Fibroblast of skin of abdomen (primary cell): ENCODE measurements around the gene CAMK2D.

Source experiments
- DNase-seq: peaks from one replicate; pipeline ENCODE4 v3.0.0-alpha.2; 2013

CAMK2D gene

DNA sequence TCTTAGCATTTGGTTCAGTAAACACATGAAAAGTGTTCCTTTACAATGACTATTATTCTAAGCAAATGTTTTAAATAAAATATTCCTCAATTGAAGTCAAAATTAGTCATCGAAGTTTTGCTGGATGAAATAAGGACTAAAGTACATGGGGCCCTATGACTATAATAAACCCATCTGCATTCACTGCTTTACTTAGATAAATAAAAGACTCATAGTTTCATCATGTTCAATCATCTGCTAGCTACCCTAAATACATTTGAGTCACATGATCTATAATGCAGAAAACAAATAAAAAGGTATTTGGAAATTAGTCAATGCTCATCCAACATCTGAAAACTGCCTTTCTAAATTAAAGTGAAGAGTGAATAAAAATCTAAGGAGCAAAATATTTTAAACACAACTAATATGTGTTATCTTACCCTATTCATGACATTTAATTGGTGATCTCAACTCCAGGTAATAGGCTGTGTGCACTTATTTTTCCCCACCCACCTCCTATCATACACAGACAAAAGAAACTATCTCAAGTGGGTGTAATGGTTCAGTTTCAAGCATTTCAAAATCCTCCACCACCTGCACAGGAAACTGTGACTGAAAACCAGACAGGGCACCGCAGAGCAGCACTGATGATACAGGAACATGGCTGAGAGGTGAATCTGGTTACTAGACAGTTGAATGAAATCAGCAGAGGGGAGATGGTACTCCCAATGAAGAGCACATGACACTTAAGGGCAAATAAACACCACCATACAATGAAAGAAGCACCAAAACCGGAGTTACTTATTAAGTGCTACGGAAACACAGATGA is 78.6 kb downstream of the CAMK2D start:
- peak; percentile 67 for DNase-seq

DNA sequence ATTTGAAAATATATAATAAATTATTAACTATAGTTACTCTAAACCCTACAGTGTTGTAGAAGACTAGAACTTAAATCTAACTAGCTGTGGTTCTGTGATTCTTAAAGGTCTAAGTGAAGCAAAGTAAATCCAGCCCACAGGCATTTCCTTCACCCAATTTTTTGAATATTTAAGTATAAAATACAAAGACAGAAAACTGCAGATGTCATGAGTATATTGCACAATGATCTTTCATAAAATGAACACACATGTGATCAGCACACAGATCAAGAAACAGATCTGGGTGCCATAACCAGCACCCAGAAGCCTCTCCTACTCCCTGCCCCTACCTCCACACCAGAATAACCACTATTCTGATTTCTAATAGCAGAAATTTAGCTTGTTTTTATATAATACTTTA is 82.9 kb downstream of the CAMK2D start:
- DNase-seq = peak; percentile 74

GRCh38 chr4:113677325-113677724 is 84.2 kb downstream of the CAMK2D start:
- DNase-seq = no peak

GRCh38 chr4:113675731-113676697 is 85.5 kb downstream of the CAMK2D start:
- peak; percentile 31 for DNase-seq

DNA sequence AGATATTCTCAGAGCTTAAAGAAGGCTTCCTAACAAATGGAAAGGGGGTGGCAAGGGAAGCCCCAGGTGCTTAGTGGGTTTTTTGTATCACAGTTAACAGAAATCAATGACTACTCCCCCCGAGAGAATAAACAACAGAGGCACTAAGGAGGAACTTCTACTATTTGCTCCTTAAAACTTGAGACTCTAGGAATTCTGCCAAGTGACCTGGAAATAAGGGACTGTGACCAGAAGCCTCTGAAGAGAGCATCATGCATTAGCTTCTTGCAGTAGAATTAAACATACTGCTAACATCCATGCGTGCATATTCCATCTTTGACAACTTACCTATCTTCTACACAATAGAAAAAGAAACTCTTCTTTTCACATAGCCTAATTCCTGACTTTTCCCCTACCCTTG is 86.8 kb downstream of the CAMK2D start:
- DNase-seq = no peak

DNA sequence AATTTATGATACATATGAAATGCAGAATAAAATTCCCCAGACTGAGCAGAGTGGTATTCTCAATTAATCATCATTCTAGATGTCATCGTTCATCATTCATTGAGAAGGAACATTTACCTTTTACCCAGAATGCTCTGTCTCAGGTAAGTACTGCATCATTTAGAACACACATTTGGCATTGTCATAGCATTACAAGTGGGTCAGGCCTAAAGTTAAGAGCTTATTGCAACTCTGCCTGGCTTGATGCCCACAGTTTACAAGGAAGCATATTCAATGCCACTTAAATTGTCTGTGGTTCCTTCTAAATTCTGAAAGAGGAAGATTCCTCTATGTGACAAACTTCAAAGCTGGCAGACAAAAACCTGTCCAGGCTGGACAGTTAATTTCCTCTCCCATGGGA is 87.3 kb downstream of the CAMK2D start:
- no peak for DNase-seq

GRCh38 chr4:113673450-113673849 is 88.1 kb downstream of the CAMK2D start:
- no peak for DNase-seq

GRCh38 chr4:113666386-113667114 is 95.0 kb downstream of the CAMK2D start:
- DNase-seq = no peak

DNA sequence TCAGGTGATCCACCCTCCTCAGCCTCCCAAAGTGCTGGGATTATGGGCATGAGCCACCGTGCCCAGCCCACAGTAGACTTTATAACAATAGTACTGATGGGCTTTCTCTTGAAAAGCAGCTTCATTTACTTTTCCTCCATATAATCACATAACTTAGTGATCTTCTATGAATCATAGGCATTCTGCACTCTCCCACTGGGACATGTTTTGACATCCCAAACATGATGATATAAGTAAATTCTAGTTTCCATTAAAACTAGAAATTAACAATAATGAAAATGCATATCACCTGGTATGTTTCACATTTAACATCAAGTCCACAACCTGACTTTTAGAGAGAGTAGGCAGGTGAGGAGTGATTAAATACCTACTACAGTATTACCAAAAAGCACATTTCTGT is 96.5 kb downstream of the CAMK2D start:
- no peak for DNase-seq

GRCh38 chr4:113662581-113662980 is 99.0 kb downstream of the CAMK2D start:
- no peak for DNase-seq

DNA sequence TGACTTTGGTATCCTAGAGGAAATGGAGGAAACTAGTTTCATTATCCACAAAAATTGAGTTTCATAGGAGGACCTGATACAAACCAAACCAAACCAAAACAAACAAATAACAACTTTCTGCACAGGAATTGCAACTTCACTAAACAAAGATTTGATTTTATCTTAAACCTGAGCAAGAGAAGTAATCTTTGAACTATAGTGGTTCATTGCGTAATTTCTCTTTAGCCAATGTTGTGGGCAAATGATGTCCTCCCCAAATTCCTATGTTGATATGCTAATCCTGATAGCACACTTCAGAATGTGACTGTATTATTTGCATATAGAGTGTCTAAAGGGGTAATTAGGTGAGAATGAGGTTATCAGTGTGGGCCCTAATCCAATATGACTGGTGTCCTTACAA is 102.4 kb downstream of the CAMK2D start:
- no peak for DNase-seq

GRCh38 chr4:113657586-113658233 is 103.8 kb downstream of the CAMK2D start:
- peak; percentile 50 for DNase-seq

- no peak for DNase-seq
These were observed 107.7 kb downstream of the CAMK2D start for GRCh38 chr4:113653871-113654270.

- DNase-seq = peak; percentile 26
These were observed 115.1 kb downstream of the CAMK2D start for GRCh38 chr4:113646442-113646822.

DNA sequence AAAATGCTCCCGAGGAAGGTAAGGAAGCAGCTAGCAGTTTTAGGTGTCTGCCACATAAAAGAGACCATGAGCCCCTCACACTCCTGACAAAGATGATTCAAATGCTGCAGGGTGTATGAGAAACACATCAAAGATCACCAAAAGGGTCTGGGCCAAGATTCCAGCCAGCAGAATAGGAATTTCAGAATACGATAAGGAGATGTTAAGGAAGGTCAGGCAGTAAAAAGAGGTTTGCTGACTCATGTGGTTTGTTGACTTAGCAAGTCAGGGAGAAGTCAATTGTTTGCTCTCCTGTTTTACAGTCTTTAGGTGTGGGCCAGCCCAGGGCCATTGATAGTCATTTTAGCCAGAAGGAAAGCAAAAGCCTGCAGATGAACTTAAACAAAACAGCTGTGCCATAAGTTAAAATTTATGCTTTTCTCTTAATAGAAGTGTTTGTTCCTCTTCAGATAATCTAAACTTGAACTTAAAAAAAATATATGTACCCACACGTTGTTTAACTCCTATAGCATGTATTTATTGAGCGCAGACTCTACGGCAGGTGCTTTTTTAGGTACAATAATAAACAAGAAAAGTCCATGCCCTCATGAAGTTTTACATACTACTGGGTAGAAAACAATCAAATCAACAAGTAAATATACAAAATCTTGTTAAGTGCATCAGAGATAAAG is 115.6 kb downstream of the CAMK2D start:
- DNase-seq = peak; percentile 51

GRCh38 chr4:113645288-113645687 is 116.2 kb downstream of the CAMK2D start:
- DNase-seq = no peak

DNA sequence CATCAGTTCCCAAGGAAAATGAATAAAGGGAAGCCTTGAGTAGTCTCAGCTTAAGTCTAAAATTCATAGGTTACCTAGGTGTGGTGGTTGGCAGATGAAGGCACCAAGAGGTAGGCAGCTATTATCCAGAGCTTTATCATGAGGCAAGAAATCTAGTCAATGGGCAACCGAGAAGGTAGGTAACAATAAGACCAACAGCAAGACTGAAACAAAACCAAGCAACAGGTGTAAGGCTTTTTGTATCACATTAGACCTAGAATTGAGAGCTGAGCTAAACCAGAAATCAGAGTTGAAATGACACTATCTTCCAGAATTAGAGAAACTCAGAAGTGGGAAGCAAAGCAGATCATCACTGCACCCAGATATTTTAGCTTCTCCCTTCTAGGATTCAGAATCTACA is 117.1 kb downstream of the CAMK2D start:
- DNase-seq = no peak

- DNase-seq = no peak
These were observed 118.0 kb downstream of the CAMK2D start for GRCh38 chr4:113643505-113643904.

GRCh38 chr4:113641025-113641431 is 120.5 kb downstream of the CAMK2D start:
- no peak for DNase-seq

GRCh38 chr4:113639326-113639725 is 122.2 kb downstream of the CAMK2D start:
- no peak for DNase-seq

DNA sequence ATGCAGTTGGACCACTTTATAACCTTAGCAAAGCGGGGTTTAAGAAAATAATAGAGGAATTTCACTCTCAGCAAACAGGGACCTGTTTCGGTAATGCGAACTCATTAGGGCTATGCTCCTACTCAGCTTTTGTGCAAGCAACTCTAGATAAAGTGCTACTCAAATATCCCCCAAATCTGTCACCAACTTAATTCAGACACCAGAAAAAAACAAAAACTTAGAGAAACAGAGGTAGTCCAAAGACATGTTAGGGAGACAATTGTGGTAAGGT is 123.0 kb downstream of the CAMK2D start:
- no peak for DNase-seq
